GM10847 (cell line): ENCODE data around the gene LHFPL6.

ENCODE experiments used
- POLR2A ChIP-seq: IDR thresholded peaks from 2 replicates; pipeline ENCODE4 v1.6.1; 2011; ENCODE audit not compliant: insufficient read length; ENCODE audit errors: extremely low read depth

LHFPL6 gene

DNA sequence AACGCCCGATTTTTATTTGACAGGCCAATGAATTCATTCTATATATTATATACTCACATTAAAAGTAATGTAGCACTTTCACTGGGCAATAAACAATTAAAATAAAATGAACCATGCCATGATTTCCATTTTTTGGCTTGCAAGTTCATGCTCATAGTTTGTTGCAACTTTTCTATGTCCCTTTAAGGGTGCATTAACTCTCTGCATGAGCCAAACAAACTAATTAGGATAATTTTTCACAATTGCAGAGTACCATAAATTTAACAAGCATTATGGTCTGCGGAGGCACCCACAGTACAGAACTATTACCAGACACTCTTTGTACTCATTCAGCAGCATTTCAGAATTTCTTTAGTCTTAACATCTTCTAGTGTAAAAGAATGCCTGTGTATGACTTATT, 1.4 kb downstream of the LHFPL6 start:
- TF ChIP-seq POLR2A: no peak

DNA sequence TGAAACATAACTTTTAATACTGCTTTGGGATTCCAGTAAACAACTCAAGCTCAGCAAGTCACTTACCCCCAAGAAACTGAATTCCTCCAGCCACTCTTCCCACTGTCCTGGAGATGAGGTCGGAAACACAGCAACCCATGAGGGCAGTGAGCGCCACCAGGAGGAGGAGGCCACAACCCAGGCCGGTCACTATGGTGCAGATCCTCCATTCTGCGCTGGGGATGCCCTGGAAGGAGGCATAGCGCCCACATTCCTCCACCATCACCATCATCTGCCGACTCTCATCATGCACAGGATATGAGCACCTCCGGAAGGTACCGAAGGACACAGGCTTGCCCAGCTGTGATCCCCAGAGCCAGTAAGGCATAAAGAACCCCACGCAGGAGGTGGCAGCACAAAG, 2.2 kb downstream of the LHFPL6 start:
- no peak for TF ChIP-seq POLR2A

DNA sequence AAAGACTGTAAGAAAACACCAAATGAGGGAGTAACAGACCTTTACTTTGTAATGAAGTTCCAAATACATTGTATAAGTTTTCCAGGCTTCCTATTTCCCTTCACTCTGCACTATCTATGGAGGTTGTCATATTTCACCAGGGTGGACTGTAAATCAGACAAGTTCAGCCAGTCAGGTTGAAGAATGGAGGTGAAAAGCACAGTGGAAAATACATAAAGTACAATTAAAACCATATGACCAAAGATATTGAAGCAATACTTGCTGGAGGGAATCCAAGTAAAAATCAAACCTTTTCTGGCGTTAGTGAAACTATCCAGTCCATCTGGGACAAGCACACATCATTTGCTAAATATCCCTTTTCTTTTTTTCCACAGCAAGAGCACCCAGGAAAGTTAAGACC, 3.2 kb downstream of the LHFPL6 start:
- no peak for TF ChIP-seq POLR2A

DNA sequence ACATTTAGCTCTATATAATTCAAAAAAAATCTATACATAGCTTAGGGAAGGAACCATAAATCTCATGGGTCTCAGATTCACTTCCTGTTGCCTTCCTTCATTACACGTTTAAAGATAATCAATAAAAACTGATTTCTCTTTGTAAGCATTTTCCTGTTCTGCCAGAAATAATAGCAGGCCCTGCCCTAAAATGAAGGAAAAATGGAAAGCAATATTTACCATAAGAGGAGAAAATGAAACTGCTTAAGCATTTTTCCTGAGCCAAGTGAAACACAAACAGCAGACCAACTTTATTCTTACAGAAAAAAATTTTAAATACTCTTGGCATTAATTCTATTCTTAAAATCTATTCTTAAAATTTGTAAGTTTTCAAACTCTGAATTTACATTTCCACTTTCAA, 4.0 kb downstream of the LHFPL6 start:
- no peak for TF ChIP-seq POLR2A

DNA sequence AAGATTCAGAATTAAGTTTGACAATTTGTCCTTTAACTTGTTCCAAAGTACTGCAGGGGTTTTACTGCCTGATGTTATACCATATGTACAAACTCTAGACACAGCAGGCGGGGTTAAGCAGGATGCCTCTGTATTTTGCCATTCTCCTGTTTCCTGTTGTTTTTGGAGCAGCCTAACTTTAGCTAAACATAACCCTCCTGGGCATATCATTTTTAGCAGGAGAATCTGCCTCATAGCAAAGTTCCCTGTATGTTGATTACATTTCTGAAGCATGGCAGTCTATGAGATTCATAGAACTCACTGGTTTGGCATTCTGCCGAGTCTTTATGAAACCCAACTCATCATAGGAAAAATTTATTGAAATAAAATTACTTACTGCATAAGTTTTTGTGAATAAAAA, 5.2 kb downstream of the LHFPL6 start:
- no peak for TF ChIP-seq POLR2A

DNA sequence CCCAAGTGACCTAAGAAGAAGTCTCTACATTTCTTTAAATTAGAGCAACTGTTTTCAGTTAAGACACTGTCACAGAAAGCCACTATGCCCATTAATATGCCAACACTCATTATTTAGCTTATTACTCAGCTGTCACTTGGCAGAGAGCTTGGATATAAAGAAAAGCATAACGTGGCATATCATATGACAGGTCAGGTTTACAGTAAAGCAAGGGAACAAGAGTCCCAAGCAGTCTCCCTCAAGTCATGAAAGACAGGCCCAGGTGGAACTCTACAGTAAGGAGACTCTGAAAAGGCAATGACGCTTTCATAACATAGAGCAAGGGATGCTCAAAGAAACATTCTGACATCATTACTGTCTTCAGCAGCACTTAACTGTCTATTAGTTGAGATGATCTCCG, 6.3 kb downstream of the LHFPL6 start:
- TF ChIP-seq POLR2A: no peak

DNA sequence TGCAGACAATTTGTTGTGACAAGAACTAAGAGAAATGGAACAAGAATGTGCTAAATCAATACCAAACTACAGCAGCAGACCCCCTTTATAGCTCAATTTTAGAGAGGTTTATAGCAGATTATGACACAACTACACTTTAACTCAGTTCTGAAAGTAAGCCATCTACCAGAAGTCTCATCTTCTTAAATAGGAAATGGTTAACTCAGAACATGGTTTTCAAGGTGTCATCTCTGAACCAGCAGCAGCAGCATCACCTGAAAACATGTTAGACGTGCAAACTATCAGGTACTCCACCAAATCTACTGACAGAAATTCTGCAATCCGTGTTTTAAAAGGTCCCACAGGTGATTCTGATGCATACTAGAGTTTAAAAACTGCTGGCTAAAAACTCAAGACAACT, 6.8 kb downstream of the LHFPL6 start:
- no peak for TF ChIP-seq POLR2A

DNA sequence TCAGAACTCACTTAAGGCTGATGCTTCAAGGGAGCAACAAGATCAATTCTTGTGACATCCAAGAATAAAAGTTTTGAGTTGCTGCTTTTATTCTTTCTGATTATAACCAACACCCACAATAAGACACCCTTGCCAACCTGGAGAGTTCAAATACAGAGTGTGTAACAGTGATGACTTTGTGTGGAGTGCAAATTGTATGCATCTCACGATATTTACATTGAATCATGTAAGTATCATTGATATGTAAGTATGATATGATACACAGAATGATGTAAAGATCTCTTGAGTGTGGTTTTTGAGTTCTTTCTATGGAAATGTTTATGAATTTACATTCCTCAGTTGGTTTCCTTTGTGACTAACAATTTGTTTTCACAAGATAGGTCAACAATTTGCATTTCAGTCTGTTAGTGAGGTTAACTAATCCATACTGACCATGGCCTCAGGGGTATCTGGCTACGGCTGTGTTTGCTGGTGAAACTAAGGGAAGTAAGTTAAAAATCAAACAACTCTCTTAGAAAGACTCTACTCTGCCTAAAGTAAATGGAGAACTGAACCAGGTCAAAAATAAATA, 12.4 kb downstream of the LHFPL6 start:
- no peak for TF ChIP-seq POLR2A

DNA sequence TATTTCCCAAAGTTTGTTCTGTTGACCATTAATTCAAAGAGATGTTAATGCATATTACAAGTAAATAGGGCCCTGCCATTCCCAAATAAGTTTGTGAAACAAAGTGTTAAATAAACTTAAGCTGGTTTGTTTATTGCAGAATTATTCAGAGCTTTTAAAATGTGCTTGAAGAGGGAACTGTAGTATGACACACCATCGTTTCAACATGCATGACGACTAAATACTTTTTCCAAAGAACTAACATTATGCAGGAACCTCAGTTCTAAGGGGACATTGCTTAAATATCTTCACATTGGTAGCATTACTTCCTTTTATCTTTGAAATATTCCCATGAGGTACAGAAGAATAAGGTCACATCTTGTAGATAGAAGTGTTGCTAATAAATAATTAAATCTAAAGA, 14.6 kb downstream of the LHFPL6 start:
- no peak for TF ChIP-seq POLR2A

DNA sequence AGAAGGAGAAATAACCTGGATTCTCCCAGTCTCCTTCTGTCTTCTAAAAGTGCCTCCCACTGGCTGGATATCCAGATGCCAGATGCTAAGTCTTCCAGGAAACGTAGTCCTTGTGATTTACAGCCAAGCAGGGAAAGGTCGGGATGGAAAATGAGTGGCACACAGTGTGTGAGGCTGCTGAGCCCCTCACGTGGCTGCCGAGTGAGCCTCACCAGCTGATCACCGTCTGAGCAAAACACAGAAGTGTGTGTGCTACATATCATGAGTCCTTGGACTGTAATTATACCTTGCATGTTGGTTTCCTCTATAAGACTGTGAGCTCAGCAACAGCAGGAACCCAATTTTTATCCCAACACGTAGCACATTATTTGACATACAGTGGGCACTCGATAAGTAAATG, 15.1 kb downstream of the LHFPL6 start:
- no peak for TF ChIP-seq POLR2A

DNA sequence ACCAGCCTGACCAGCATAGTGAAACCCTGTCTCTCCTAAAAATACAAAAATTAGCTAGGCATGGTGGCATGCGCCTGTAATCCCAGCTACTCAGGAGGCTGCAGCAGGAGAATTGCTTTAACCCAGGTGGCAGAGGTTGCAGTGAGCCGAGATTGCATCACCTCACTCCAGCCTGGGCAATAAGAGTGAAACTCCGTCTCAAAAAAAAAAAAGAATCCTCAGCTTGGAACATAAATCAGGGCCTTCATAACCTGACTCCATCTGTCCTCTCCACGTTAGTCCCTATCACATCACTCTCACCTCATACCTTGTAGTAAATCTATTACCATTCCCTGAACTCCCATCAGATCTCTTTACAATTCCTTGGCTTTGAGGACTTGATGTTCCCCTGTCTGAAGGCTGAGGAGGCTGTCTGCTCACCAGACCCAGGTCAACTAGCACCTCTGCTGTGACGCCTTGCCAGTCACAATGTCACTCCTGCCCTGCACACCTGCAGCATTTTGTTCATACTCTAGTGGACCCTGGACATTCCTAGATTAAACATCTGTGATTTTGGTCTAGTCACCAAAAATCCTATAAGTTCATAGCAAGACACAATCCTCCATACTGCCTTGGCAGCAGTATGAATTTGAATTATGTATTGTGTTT, 15.9 kb downstream of the LHFPL6 start:
- no peak for TF ChIP-seq POLR2A

DNA sequence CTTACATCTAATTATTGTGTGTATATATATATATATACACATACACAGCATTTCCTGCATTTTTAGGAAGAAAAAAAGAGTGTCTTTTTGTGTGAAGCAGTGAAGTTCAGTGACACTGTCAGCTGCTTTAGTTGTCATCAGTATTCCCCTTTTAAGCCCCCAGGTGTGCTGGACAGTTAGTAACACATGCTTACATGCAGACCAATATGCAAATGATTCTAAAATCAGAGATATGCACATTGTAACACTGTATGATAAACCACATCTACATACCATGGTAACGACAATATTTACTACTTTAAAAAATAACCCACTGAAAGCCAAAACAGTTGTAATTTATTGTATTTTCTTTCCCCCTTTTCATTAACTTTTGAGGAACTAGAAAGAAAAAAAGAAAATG, 16.8 kb downstream of the LHFPL6 start:
- TF ChIP-seq POLR2A: no peak

DNA sequence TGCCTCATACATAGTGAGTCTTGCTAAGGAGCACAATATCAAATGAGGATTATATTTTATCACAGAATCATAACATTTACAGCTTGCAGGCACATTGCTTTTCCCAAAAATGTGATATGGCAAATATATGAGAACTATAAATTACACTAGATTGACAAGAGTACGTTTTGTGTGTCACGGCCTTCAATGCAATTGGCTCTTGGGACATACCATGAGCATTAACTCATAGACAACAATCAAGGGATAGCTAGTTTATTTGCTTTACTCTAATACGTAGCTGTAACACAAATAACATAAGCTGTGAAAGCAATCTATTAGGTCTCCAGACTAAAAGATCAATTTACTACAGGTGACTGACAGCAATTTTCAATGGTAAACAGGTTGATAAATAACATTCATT, 17.8 kb downstream of the LHFPL6 start:
- no peak for TF ChIP-seq POLR2A

DNA sequence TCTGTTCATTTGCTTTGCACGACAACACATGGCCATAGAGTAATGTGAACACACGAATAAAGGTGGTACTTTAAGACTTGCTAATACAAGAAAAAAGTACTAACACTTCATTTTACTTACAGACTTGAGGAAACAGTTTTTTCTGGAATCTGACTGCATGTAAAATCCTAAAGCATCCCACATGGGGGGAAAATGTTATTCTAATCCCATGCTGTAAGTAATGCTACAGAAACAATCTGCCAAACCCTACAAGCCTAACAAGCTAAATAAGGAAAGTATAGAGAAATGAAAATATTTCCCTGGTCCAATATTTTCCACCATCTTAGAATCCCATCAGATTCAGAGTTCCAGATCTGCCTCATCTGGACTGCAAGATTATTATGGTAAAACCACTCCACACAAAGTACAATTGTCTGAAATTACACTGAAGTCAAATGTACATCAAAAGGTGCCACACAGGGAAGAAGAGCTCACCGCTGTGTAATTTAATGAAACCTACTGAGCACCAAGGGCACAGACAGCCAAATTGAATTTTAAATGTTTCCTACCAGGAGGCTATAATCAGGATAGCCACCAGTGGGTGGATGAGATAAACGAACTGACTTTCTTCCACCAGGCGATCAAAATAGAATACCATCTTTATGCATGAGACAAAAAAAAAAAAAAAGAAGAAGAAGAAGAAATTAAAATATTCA, 22.0 kb downstream of the LHFPL6 start:
- no peak for TF ChIP-seq POLR2A

DNA sequence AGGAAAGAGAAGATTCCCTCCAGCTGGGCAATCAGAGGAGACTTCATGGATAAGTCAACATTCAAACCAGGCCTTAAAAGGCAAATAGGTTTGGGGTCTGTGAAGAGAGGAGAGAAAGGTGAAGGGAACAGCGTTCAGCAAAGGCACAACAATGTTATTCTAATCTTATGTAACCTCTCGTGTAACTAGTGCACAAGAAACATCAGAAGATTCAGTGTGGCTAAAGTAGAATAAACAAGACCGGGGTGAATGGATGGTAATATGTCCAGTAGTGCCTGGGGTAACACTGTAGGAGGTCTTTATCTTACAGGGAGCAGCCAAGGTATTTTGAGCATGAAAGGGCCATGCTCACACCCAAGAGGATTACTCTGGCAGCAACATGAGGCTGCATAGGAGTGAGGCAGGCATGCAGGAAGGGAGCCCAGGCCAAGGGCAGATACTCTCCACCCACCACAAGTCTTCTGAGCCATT, 24.1 kb downstream of the LHFPL6 start:
- TF ChIP-seq POLR2A: no peak

DNA sequence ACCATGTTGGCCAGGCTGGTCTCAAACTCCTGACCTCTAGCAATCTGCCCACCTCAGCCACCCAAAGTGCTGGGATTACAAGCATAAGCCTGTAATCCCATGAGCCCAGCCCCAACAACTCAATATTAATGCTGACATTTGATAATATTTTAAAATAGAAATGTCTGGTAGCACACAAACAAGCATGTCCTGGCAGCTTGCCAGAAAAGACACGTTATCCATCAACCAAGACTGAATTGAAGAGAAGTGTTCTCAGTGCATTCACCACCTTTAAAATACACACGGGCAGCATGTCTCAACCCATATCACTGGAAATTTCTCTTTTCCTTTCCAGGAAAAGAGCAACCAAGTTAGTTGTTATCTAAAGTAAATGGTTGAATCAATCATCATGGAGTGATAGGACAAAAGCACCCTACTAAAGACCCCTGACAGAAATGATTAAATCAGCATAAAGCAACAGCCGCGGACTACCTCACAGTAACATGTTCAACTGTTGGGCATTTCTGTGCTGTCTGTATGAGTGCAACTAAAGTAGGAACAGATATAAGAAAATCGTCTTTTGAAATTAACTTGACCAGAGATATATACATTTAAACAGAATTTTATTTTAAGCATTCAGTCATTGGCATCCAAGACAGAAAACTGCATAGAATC, 25.0 kb downstream of the LHFPL6 start:
- TF ChIP-seq POLR2A: no peak

DNA sequence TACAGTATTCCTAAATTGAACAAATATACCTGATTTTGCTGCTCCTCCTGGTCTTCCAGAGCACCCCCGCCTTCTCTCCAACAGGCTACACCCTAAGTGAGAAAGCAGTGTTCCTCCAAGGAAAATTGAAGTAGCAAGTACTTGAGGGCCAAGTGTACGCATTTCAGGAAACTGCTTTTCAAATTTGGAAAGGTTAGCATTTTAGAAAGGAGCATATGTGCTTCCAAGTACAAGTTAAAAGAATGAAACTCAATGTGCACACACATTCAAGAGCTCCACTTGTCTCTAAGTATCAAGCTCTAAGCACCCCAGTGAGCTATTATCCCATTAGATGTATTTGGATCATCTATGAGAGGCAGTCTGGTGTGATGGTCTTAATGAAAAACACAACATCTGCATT, 25.8 kb downstream of the LHFPL6 start:
- no peak for TF ChIP-seq POLR2A
